Measurements from ENCODE around the gene FMO2. TPM values are rescaled to one million over a fixed set of nuclear protein-coding genes. Genes with fewer than 3 reads are reported as not detected.

The FMO2 gene
- total and polyA plus RNA-seq, 2 donors (not counting 1 experiment from before 2014, with no cell fraction given): 104 to 136 TPM

DNA sequence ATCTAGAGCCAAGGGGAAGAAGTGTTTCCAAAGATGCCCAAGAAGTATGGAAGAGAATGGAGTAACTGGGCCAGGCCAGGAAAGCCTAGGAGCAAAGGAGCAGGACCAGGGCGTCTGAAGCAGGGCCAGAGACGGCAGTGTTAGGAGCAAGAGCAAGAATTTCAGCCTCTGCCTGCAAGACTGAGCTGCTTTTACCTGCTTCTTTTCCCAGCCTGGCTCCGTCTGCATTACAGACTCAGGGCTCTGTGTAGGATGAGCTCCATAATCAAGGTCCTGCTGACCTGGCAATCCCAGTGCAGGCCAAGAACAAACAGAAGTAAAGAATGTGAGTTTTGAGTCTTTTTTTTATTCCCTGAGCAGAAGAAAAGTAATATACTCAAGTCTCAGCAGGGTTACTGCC, 73.3 kb downstream of the FMO2 start:
- Histone ChIP-seq H2AFZ (ENCODE audit: low read length) (no peak overlapping the region), H3K36me3 (ENCODE audit: control insufficient read depth, insufficient read depth, low read length) (no peaks in the 10 kb centered on the region), H3K9ac (ENCODE audit: insufficient read depth, low read length) (no peak overlapping the region), H3K4me1 (ENCODE audit: control insufficient read depth, extremely low read depth, insufficient read depth, low read length) (no peaks in the 10 kb centered on the region), H3K9me3 (ENCODE audit: control insufficient read depth, insufficient read depth, low read depth, low read length) (no peaks in the 10 kb centered on the region), H3K4me2 (ENCODE audit: extremely low read depth, insufficient read depth, low read length) (no peak overlapping the region), H3K27ac (ENCODE audit: insufficient read depth, low read length) (no peak overlapping the region), H3K27me3 (ENCODE audit: control insufficient read depth, insufficient read depth, low read length) (no peaks in the 10 kb centered on the region), H3K4me3 (replicated peaks in 1 of 4; ENCODE audit: control extremely low read depth in 1 of 4, insufficient read depth in 1 of 4, low read depth in 3 of 4, low read length in 4 of 4) (no peak overlapping the region), H4K20me1 (ENCODE audit: control insufficient read depth, extremely low read depth, insufficient read depth, low read length) (no peaks in the 10 kb centered on the region), H3K79me2 (ENCODE audit: control insufficient read depth, insufficient read depth, low read length) (no peaks in the 10 kb centered on the region)
- no peak for DNase-seq (ENCODE audit: low read depth in 2 of 2)
- TF ChIP-seq, protein P1, sequence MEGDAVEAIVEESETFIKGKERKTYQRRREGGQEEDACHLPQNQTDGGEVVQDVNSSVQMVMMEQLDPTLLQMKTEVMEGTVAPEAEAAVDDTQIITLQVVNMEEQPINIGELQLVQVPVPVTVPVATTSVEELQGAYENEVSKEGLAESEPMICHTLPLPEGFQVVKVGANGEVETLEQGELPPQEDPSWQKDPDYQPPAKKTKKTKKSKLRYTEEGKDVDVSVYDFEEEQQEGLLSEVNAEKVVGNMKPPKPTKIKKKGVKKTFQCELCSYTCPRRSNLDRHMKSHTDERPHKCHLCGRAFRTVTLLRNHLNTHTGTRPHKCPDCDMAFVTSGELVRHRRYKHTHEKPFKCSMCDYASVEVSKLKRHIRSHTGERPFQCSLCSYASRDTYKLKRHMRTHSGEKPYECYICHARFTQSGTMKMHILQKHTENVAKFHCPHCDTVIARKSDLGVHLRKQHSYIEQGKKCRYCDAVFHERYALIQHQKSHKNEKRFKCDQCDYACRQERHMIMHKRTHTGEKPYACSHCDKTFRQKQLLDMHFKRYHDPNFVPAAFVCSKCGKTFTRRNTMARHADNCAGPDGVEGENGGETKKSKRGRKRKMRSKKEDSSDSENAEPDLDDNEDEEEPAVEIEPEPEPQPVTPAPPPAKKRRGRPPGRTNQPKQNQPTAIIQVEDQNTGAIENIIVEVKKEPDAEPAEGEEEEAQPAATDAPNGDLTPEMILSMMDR (conservative IDR thresholded peaks at IDR 0.05 in 1 of 2, IDR thresholded peaks at IDR 0.05 in 1 of 2; ENCODE audit: low read depth in 1 of 2, low read length in 2 of 2): no peak
- TF ChIP-seq EZH2 (IDR thresholded peaks at IDR 0.05; ENCODE audit: low read length, missing control alignments): no peak

- Histone ChIP-seq H3K36me3 (ENCODE audit: control insufficient read depth, insufficient read depth, low read length) (no peaks in the 10 kb centered on the region), H3K79me2 (ENCODE audit: control insufficient read depth, insufficient read depth, low read length) (no peaks in the 10 kb centered on the region), H3K27ac (ENCODE audit: insufficient read depth, low read length) (no peak overlapping the region), H3K27me3 (ENCODE audit: control insufficient read depth, insufficient read depth, low read length) (no peaks in the 10 kb centered on the region), H3K4me2 (ENCODE audit: extremely low read depth, insufficient read depth, low read length) (no peak overlapping the region), H3K4me1 (ENCODE audit: control insufficient read depth, extremely low read depth, insufficient read depth, low read length) (no peaks in the 10 kb centered on the region), H2AFZ (ENCODE audit: low read length) (no peak overlapping the region), H3K9ac (ENCODE audit: insufficient read depth, low read length) (no peak overlapping the region), H4K20me1 (ENCODE audit: control insufficient read depth, extremely low read depth, insufficient read depth, low read length) (no peaks in the 10 kb centered on the region), H3K9me3 (ENCODE audit: control insufficient read depth, insufficient read depth, low read depth, low read length) (no peaks in the 10 kb centered on the region), H3K4me3 (replicated peaks in 1 of 4; ENCODE audit: control extremely low read depth in 1 of 4, insufficient read depth in 1 of 4, low read depth in 3 of 4, low read length in 4 of 4) (no peak overlapping the region)
- no peak for TF ChIP-seq EZH2 (IDR thresholded peaks at IDR 0.05; ENCODE audit: low read length, missing control alignments)
- TF ChIP-seq, protein P1 (conservative IDR thresholded peaks at IDR 0.05 in 1 of 2, IDR thresholded peaks at IDR 0.05 in 1 of 2; ENCODE audit: low read depth in 1 of 2, low read length in 2 of 2): no peak
- DNase-seq (ENCODE audit: low read depth in 2 of 2): no peak
Measured at GRCh38 chr1:171258943-171259342, 73.8 kb downstream of the FMO2 start.

Other genes with a start within 250 kb of the FMO2 start
- gene MROH9, start 249.8 kb upstream of the FMO2 start, total RNA-seq: 0.26 TPM in 1 of 2 replicates, not detected in the other
- gene MROH9, start 249.8 kb upstream of the FMO2 start, polyA plus RNA-seq: 0.15 TPM in 1 of 2 replicates, not detected in the other
- gene FMO3, start 94.4 kb upstream of the FMO2 start, total RNA-seq: 19.3 and 76.3 TPM in 2 replicates
- gene FMO3, start 94.4 kb upstream of the FMO2 start, polyA plus RNA-seq: 23.3 and 148 TPM in 2 replicates
- 0.77 TPM in 1 of 2 replicates, not detected in the other for gene FMO1, start 63.2 kb downstream of the FMO2 start, total RNA-seq
- 0.22 TPM in 1 of 2 replicates, not detected in the other for gene FMO1, start 63.2 kb downstream of the FMO2 start, polyA plus RNA-seq
- gene FMO4, start 128.9 kb downstream of the FMO2 start, total RNA-seq: 4.6 and 7.3 TPM in 2 replicates
- 1.5 and 5.5 TPM in 2 replicates for gene FMO4, start 128.9 kb downstream of the FMO2 start, polyA plus RNA-seq